ENCODE data around the gene SAFB. TPM values are rescaled to one million over a fixed set of nuclear protein-coding genes. Genes with fewer than 3 reads are reported as not detected.
"Not testable (repeated sequence)": the region's sequence is repeated elsewhere in the genome, so short reads cannot be mapped to it uniquely, and the experiment has no call there.

SAFB gene
- total RNA-seq, 1 experiment from 2014 or later = 143 TPM

GRCh38 chr19:5608291-5608690, 14.6 kb upstream of the SAFB start:
- ChIA-PET POLR2A (no interaction called here), RAD21 (ENCODE audit: low non-redundant PET in 1 of 2, low total read pairs in 2 of 2, uncharacterized antibody in 2 of 2, unreplicated experiment in 2 of 2) (no interaction called here), CTCF (no interaction called here)
- Histone ChIP-seq H3K27ac (ENCODE audit: low read depth, low read length) (no peak overlapping the region), H3K36me3 (ENCODE audit: control insufficient read depth in 1 of 2, insufficient read depth in 2 of 2, low read length in 2 of 2) (peaks cover 75% of the 10 kb centered on the region in 2 experiments), H2AFZ (ENCODE audit: low read depth, low read length, poor library complexity, severe bottlenecking) (no peak overlapping the region), H3K9me3 (ENCODE audit: control insufficient read depth in 1 of 2, insufficient read depth in 1 of 2, low read depth in 1 of 2, low read length in 2 of 2) (no peaks in the 10 kb centered on the region), H3K4me1 (ENCODE audit: control insufficient read depth in 1 of 2, insufficient read depth in 2 of 2, low read length in 2 of 2) (no peaks in the 10 kb centered on the region), H3K9ac (ENCODE audit: low read length) (no peak overlapping the region), H3K27me3 (ENCODE audit: insufficient read depth, low read length) (no peaks in the 10 kb centered on the region), H3K4me2 (ENCODE audit: low read length) (no peak overlapping the region), H3K9me2 (ENCODE audit: insufficient read depth) (no peaks in the 10 kb centered on the region), H3K4me3 (replicated peaks in 1 of 2; ENCODE audit: low read depth in 1 of 2, low read length in 2 of 2) (no peak overlapping the region), H4K20me1 (ENCODE audit: insufficient read depth) (0 out of 2 replicates have a peak, but pooled peaks cover 5% of the 10 kb centered on the region), H3K79me2 (ENCODE audit: insufficient read depth, low read length) (peaks cover 82% of the 10 kb centered on the region)
- intact Hi-C loops (cut with micrococcal nuclease) = no loop called here
- no TSS peak for BruUV-seq (replicated peaks)
- ATAC-seq = no peak
- DNase-seq (ENCODE audit: low read depth, low spot score) = no peak
- TF ChIP-seq REST (IDR thresholded peaks at IDR 0.05; ENCODE audit: low read depth) (no peak), POLR2AphosphoS5 (IDR thresholded peaks at IDR 0.05; ENCODE audit: low read depth, low read length) (no peak)

- H3K4me1 ChIP-seq (ENCODE audit: control insufficient read depth in 1 of 2, insufficient read depth in 2 of 2, low read length in 2 of 2); BruUV-seq (replicated peaks); H3K4me2 ChIP-seq (ENCODE audit: low read length); H2AFZ ChIP-seq (ENCODE audit: low read depth, low read length, poor library complexity, severe bottlenecking); H3K9me2 ChIP-seq (ENCODE audit: insufficient read depth); DNase-seq (ENCODE audit: low read depth, low spot score); CTCF ChIA-PET; H3K27ac ChIP-seq (ENCODE audit: low read depth, low read length); H3K27me3 ChIP-seq (ENCODE audit: insufficient read depth, low read length); H3K9ac ChIP-seq (ENCODE audit: low read length); H4K20me1 ChIP-seq (ENCODE audit: insufficient read depth); POLR2A ChIA-PET; intact Hi-C loops (cut with micrococcal nuclease); H3K4me3 ChIP-seq (replicated peaks in 1 of 2; ENCODE audit: low read depth in 1 of 2, low read length in 2 of 2); H3K9me3 ChIP-seq (ENCODE audit: control insufficient read depth in 1 of 2, insufficient read depth in 1 of 2, low read depth in 1 of 2, low read length in 2 of 2); ATAC-seq; RAD21 ChIA-PET (ENCODE audit: low non-redundant PET in 1 of 2, low total read pairs in 2 of 2, uncharacterized antibody in 2 of 2, unreplicated experiment in 2 of 2): not testable (repeated sequence)
- H3K79me2 ChIP-seq (ENCODE audit: insufficient read depth, low read length) = peaks cover 82% of the 10 kb centered on the region
- H3K36me3 ChIP-seq (ENCODE audit: control insufficient read depth in 1 of 2, insufficient read depth in 2 of 2, low read length in 2 of 2) = peaks cover 75% of the 10 kb centered on the region in 2 experiments
Observed at GRCh38 chr19:5608766-5609165, 14.1 kb upstream of the SAFB start.
